Glutamatergic neuron (in vitro differentiated cells): ENCODE data around the gene ALS2. TPM values are rescaled to one million over a fixed set of nuclear protein-coding genes. Genes with fewer than 3 reads are reported as not detected.

Source experiments
- DNase-seq: peaks from one replicate; pipeline ENCODE4 v3.0.0; 2022
- H3K27ac Mint-ChIP-seq: one replicate; pipeline ENCODE4 v1.8.0; 2020; ENCODE audit warnings: mild to moderate bottlenecking, mixed read lengths, inconsistent platforms; ENCODE audit not compliant: unreplicated experiment
- H3K27me3 Mint-ChIP-seq: one replicate; pipeline ENCODE4 v1.8.0; 2020; ENCODE audit warnings: mild to moderate bottlenecking, moderate library complexity, mixed read lengths, inconsistent platforms; ENCODE audit not compliant: unreplicated experiment
- H3K36me3 Mint-ChIP-seq: one replicate; pipeline ENCODE4 v1.8.0; 2020; ENCODE audit warnings: mild to moderate bottlenecking, mixed read lengths, inconsistent platforms; ENCODE audit not compliant: unreplicated experiment
- H3K4me1 Mint-ChIP-seq: one replicate; pipeline ENCODE4 v1.8.0; 2020; ENCODE audit warnings: mild to moderate bottlenecking, low read depth, mixed read lengths, inconsistent platforms; ENCODE audit not compliant: unreplicated experiment
- H3K4me3 Mint-ChIP-seq: one replicate; pipeline ENCODE4 v1.8.0; 2020; ENCODE audit warnings: mild to moderate bottlenecking, mixed read lengths, inconsistent platforms; ENCODE audit not compliant: unreplicated experiment
- H3K9me3 Mint-ChIP-seq: one replicate; pipeline ENCODE4 v1.8.0; 2020; ENCODE audit warnings: mild to moderate bottlenecking, moderate library complexity, mixed read lengths, inconsistent platforms; ENCODE audit not compliant: unreplicated experiment
- total RNA-seq: library from RNA; stranded (reverse); fragmentation: NEBNext Ultra II Directional; extraction: Animal tissue kit (Norgen Biotek cat#: 25700); gene quantifications from one replicate; pipeline ENCODE4 v1.2.1, GENCODE V29; 2021; ENCODE audit not compliant: unreplicated experiment
- TF ChIP-seq, protein P1 (sequence below): fragments of 200-600 bp; sonication (generic); IDR thresholded peaks from one replicate; pipeline ENCODE4 v1.5.0; 2021; ENCODE audit not compliant: partially characterized antibody, unreplicated experiment

The ALS2 gene
- total RNA-seq, 1 donor from 2014 or later, result 44.0 TPM

GRCh38 chr2:201709747-201710146 lies 71.0 kb downstream of the ALS2 start:
- Mint-ChIP-seq H3K9me3 (no peaks in the 10 kb centered on the region), H3K27me3 (no peaks in the 10 kb centered on the region), H3K36me3 (no peaks in the 10 kb centered on the region), H3K4me3 (no peak overlapping the region), H3K4me1 (no peaks in the 10 kb centered on the region), H3K27ac (no peak overlapping the region)
- TF ChIP-seq, protein P1, sequence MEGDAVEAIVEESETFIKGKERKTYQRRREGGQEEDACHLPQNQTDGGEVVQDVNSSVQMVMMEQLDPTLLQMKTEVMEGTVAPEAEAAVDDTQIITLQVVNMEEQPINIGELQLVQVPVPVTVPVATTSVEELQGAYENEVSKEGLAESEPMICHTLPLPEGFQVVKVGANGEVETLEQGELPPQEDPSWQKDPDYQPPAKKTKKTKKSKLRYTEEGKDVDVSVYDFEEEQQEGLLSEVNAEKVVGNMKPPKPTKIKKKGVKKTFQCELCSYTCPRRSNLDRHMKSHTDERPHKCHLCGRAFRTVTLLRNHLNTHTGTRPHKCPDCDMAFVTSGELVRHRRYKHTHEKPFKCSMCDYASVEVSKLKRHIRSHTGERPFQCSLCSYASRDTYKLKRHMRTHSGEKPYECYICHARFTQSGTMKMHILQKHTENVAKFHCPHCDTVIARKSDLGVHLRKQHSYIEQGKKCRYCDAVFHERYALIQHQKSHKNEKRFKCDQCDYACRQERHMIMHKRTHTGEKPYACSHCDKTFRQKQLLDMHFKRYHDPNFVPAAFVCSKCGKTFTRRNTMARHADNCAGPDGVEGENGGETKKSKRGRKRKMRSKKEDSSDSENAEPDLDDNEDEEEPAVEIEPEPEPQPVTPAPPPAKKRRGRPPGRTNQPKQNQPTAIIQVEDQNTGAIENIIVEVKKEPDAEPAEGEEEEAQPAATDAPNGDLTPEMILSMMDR, result no peak
- DNase-seq, result no peak

GRCh38 chr2:201709049-201709448 lies 71.7 kb downstream of the ALS2 start:
- Mint-ChIP-seq H3K27me3 (no peaks in the 10 kb centered on the region), H3K36me3 (no peaks in the 10 kb centered on the region), H3K4me3 (no peak overlapping the region), H3K27ac (no peak overlapping the region), H3K4me1 (no peaks in the 10 kb centered on the region), H3K9me3 (no peaks in the 10 kb centered on the region)
- TF ChIP-seq, protein P1, result no peak
- DNase-seq, result no peak

DNA sequence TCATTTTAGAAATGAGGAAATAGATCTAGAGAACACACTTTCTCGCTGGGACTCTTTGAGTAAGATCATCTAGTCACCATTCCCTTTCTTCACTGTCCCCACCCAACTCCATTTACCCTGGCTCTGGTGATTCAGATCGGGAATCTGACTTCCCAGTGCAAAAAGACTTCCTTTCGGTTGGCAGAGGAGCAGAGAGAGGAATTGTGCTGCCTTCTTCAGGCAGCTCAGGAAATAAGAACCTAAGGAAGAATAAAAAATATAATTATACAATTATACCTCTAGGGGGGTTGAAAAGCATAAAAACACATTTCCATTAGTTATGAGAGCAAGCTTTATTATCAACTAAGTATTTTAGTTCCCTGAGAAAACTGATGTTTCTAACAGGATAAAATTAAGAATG lies 73.0 kb downstream of the ALS2 start:
- Mint-ChIP-seq H3K27me3 (no peaks in the 10 kb centered on the region), H3K36me3 (no peaks in the 10 kb centered on the region), H3K4me1 (no peaks in the 10 kb centered on the region), H3K27ac (no peak overlapping the region), H3K4me3 (no peak overlapping the region), H3K9me3 (peaks cover 2% of the 10 kb centered on the region)
- TF ChIP-seq, protein P1, result no peak
- DNase-seq, result no peak

DNA sequence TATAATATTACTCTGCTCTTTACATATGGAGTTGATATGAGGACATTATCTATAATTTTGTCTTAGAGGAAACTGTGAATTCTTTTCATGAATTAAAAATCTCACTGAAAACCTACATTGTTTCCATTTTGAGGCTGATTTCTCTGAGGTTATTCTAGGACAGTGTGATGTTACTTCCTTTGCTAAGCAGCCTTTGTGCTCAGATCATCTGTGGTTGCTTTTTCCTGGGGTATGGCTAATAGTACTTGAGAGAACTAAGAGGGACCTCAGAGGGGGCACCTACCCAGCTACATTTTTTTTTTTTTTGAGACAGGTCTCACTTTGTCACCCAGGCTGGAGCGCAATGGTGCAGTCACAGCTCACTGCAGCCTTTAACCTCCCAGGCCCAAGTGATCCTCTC lies 73.6 kb downstream of the ALS2 start:
- Mint-ChIP-seq H3K27me3 (no peaks in the 10 kb centered on the region), H3K4me1 (no peaks in the 10 kb centered on the region), H3K4me3 (no peak overlapping the region), H3K36me3 (no peaks in the 10 kb centered on the region), H3K27ac (no peak overlapping the region), H3K9me3 (peaks cover 2% of the 10 kb centered on the region)
- TF ChIP-seq, protein P1, result no peak
- no peak for DNase-seq

DNA sequence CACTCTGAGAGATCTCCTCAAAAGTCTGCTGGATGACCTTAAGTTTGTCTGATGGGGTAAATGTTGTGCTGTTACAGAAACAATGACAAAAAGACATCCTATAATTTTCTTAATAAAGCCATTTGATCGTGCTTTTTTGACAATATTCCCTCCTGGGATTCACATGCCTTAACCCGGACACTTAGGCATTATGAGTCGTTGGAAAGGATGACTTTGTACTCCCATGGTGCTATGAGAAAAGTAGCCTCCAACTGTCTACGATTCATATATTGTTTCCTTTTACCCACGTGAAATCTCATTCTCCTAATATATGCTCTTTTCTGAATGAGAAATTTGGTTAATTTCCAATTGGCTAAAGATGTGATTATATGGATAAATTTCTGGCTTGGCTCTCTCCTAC lies 76.2 kb downstream of the ALS2 start:
- TF ChIP-seq, protein P1, result no peak
- Mint-ChIP-seq H3K9me3 (peaks cover 2% of the 10 kb centered on the region), H3K27me3 (no peaks in the 10 kb centered on the region), H3K4me3 (no peak overlapping the region), H3K27ac (no peak overlapping the region), H3K4me1 (no peaks in the 10 kb centered on the region), H3K36me3 (no peaks in the 10 kb centered on the region)
- no peak for DNase-seq
